ENCODE measurements around the gene RBM6.

RBM6 gene

GRCh38 chr3:49966233-49966942 is 26.4 kb downstream of the RBM6 start:
- Histone ChIP-seq H3K9ac (ENCODE audit: low read length) (no peak overlapping the region), H4K20me1 (ENCODE audit: insufficient read depth, low read length) (no peaks in the 10 kb centered on the region), H3K36me3 (ENCODE audit: insufficient read depth, low read length) (peaks cover 59% of the 10 kb centered on the region), H3F3A (ENCODE audit: insufficient read depth, low read length) (0 out of 2 replicates have a peak, but pooled peaks cover 4% of the 10 kb centered on the region), H3K27me3 (ENCODE audit: insufficient read depth, low read length) (no peaks in the 10 kb centered on the region), H2AFZ (ENCODE audit: low read length) (no peak overlapping the region), H3K27ac (ENCODE audit: low read depth, low read length, poor library complexity, severe bottlenecking) (no peak overlapping the region), H3K9me2 (ENCODE audit: low read depth, low read length) (no peaks in the 10 kb centered on the region), H3K4me1 (ENCODE audit: insufficient read depth, low read length, severe bottlenecking) (peaks cover 6% of the 10 kb centered on the region), H3K79me2 (ENCODE audit: insufficient read depth, low read length) (peaks cover 36% of the 10 kb centered on the region), H3K9me3 (ENCODE audit: low read length) (no peaks in the 10 kb centered on the region), H3K4me3 (ENCODE audit: low read depth, low read length, poor library complexity, severe bottlenecking) (no peak overlapping the region), H3K4me2 (ENCODE audit: low read length) (no peak overlapping the region)
- TF ChIP-seq EZH2 (IDR thresholded peaks at IDR 0.05; ENCODE audit: borderline replicate concordance, low read length), result no peak
- TF ChIP-seq, protein P1, sequence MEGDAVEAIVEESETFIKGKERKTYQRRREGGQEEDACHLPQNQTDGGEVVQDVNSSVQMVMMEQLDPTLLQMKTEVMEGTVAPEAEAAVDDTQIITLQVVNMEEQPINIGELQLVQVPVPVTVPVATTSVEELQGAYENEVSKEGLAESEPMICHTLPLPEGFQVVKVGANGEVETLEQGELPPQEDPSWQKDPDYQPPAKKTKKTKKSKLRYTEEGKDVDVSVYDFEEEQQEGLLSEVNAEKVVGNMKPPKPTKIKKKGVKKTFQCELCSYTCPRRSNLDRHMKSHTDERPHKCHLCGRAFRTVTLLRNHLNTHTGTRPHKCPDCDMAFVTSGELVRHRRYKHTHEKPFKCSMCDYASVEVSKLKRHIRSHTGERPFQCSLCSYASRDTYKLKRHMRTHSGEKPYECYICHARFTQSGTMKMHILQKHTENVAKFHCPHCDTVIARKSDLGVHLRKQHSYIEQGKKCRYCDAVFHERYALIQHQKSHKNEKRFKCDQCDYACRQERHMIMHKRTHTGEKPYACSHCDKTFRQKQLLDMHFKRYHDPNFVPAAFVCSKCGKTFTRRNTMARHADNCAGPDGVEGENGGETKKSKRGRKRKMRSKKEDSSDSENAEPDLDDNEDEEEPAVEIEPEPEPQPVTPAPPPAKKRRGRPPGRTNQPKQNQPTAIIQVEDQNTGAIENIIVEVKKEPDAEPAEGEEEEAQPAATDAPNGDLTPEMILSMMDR (IDR thresholded peaks at IDR 0.05; ENCODE audit: low read length), result no peak

DNA sequence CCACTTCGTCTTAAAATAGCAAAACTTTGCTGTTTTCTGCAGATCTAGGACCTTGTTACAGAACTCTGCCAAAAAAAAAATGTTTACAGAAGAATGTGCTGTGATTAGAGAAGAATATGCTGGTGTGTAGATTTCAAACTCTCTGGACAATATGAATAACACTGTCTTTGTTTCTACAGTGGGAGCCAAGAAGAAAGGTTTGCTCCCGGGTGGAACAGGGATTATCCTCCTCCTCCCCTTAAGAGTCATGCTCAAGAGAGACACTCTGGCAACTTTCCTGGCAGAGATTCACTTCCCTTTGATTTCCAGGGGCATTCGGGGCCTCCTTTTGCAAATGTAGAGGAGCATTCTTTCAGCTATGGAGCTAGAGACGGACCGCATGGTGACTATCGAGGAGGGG is 27.3 kb downstream of the RBM6 start:
- H3K4me3 ChIP-seq (ENCODE audit: low read depth, low read length, poor library complexity, severe bottlenecking), result no peak overlapping the region
- no peak overlapping the region for H3K9ac ChIP-seq (ENCODE audit: low read length)
- H2AFZ ChIP-seq (ENCODE audit: low read length), result no peak overlapping the region
- H3K27ac ChIP-seq (ENCODE audit: low read depth, low read length, poor library complexity, severe bottlenecking), result no peak overlapping the region
- H3K36me3 ChIP-seq (ENCODE audit: insufficient read depth, low read length), result peaks cover 67% of the 10 kb centered on the region
- H3K4me1 ChIP-seq (ENCODE audit: insufficient read depth, low read length, severe bottlenecking), result peaks cover 6% of the 10 kb centered on the region
- H3K79me2 ChIP-seq (ENCODE audit: insufficient read depth, low read length), result peaks cover 33% of the 10 kb centered on the region
- no peaks in the 10 kb centered on the region for H4K20me1 ChIP-seq (ENCODE audit: insufficient read depth, low read length)
- H3K9me2 ChIP-seq (ENCODE audit: low read depth, low read length), result no peaks in the 10 kb centered on the region
- H3F3A ChIP-seq (ENCODE audit: insufficient read depth, low read length), result 0 out of 2 replicates have a peak, but pooled peaks cover 4% of the 10 kb centered on the region
- TF ChIP-seq EZH2 (IDR thresholded peaks at IDR 0.05; ENCODE audit: borderline replicate concordance, low read length), result no peak
- TF ChIP-seq, protein P1 (IDR thresholded peaks at IDR 0.05; ENCODE audit: low read length), result no peak
- H3K4me2 ChIP-seq (ENCODE audit: low read length), result no peak overlapping the region
- no peaks in the 10 kb centered on the region for H3K9me3 ChIP-seq (ENCODE audit: low read length)
- H3K27me3 ChIP-seq (ENCODE audit: insufficient read depth, low read length), result no peaks in the 10 kb centered on the region

- H3K79me2 ChIP-seq (ENCODE audit: insufficient read depth, low read length), result peaks cover 30% of the 10 kb centered on the region
- no peak overlapping the region for H3K9ac ChIP-seq (ENCODE audit: low read length)
- no peak overlapping the region for H3K4me3 ChIP-seq (ENCODE audit: low read depth, low read length, poor library complexity, severe bottlenecking)
- no peaks in the 10 kb centered on the region for H3K9me3 ChIP-seq (ENCODE audit: low read length)
- peaks cover 6% of the 10 kb centered on the region for H3K4me1 ChIP-seq (ENCODE audit: insufficient read depth, low read length, severe bottlenecking)
- no peaks in the 10 kb centered on the region for H4K20me1 ChIP-seq (ENCODE audit: insufficient read depth, low read length)
- peaks cover 67% of the 10 kb centered on the region for H3K36me3 ChIP-seq (ENCODE audit: insufficient read depth, low read length)
- H3K27ac ChIP-seq (ENCODE audit: low read depth, low read length, poor library complexity, severe bottlenecking), result no peak overlapping the region
- no peak overlapping the region for H3K4me2 ChIP-seq (ENCODE audit: low read length)
- H3K27me3 ChIP-seq (ENCODE audit: insufficient read depth, low read length), result no peaks in the 10 kb centered on the region
- H2AFZ ChIP-seq (ENCODE audit: low read length), result no peak overlapping the region
- H3F3A ChIP-seq (ENCODE audit: insufficient read depth, low read length), result 0 out of 2 replicates have a peak, but pooled peaks cover 4% of the 10 kb centered on the region
- H3K9me2 ChIP-seq (ENCODE audit: low read depth, low read length), result no peaks in the 10 kb centered on the region
- TF ChIP-seq, protein P1 (IDR thresholded peaks at IDR 0.05; ENCODE audit: low read length), result no peak
- no peak for TF ChIP-seq EZH2 (IDR thresholded peaks at IDR 0.05; ENCODE audit: borderline replicate concordance, low read length)
These were observed 28.4 kb downstream of the RBM6 start for GRCh38 chr3:49968346-49968745.

Data from OCI-LY1 (cell line).